IMR-90 (cell line): Measurements from ENCODE around the gene ERVW-1. TPM values are rescaled to one million over a fixed set of nuclear protein-coding genes. Genes with fewer than 3 reads are reported as not detected.

Experiments
- ATAC-seq: fragments of 200-7000 bp; cut with Tn5 transposase; 2 replicates; pipeline ENCODE4 v1.9.1; 2020; ENCODE audit warnings: low read depth, mild to moderate bottlenecking, moderate library complexity
- BruUV-seq: library from RNA; stranded (reverse); fragments of 400-500 nt; replicated peaks from 2 replicates; lab custom pipeline; 2021; lab: Mats Ljungman, UMichigan
- CTCF ChIA-PET: fragments of 300-600 bp; formaldehyde crosslinking; extraction: SDS; loops from one replicate; lab custom pipeline; 2021; ENCODE audit warnings: antibody characterized with exemption; lab: Yijun Ruan, JAX
- POLR2A ChIA-PET: fragments of 300-600 bp; sonication (Branson Sonifier 250); formaldehyde crosslinking; loops from one replicate; lab custom pipeline; 2022; ENCODE audit warnings: antibody characterized with exemption; ENCODE audit not compliant: unreplicated experiment; lab: Charles Lee
- DNase-seq: peaks from one replicate; pipeline ENCODE4 v3.0.0; 2013
- H2AFZ ChIP-seq: replicated peaks from 2 replicates; pipeline ENCODE3; 2013; ENCODE audit warnings: low read length, mild to moderate bottlenecking; ENCODE audit not compliant: poor library complexity
- H2AK5ac ChIP-seq: 2 replicates; pipeline ENCODE4 v1.6.1; 2013; ENCODE audit warnings: low read depth, low read length, inconsistent platforms
- H2AK9ac ChIP-seq: replicated peaks from 2 replicates; pipeline ENCODE3; 2013; ENCODE audit warnings: mild to moderate bottlenecking, low read depth, low read length, moderate library complexity; ENCODE audit not compliant: poor library complexity
- H2BK120ac ChIP-seq: 2 replicates; pipeline ENCODE4 v1.6.1; 2013; ENCODE audit warnings: low read depth, low read length, inconsistent platforms
- H2BK15ac ChIP-seq: 3 replicates; pipeline ENCODE4 v1.6.1; 2013; ENCODE audit warnings: low read depth, low read length, inconsistent platforms
- H2BK20ac ChIP-seq: 2 replicates; pipeline ENCODE4 v1.6.1; 2013; ENCODE audit warnings: low read depth, mild to moderate bottlenecking, inconsistent platforms, low read length, moderate library complexity
- H2BK5ac ChIP-seq: 2 replicates; pipeline ENCODE4 v1.6.1; 2013; ENCODE audit warnings: mild to moderate bottlenecking, low read depth, low read length, inconsistent platforms; ENCODE audit not compliant: poor library complexity, severe bottlenecking
- H3K14ac ChIP-seq: replicated peaks from 2 replicates; pipeline ENCODE4 v1.6.1; 2013; ENCODE audit warnings: low read depth, low read length, inconsistent platforms
- H3K18ac ChIP-seq: 2 replicates; pipeline ENCODE4 v1.6.1; 2013; ENCODE audit warnings: low read depth, low read length, control low read depth
- H3K23ac ChIP-seq: 2 replicates; pipeline ENCODE4 v1.6.1; 2013; ENCODE audit warnings: low read depth, low read length, inconsistent platforms
- H3K27ac ChIP-seq: 2 replicates; pipeline ENCODE4 v1.5.1; 2013; ENCODE audit warnings: mild to moderate bottlenecking, control low read depth, low read length; ENCODE audit not compliant: insufficient read depth
- H3K27me3 ChIP-seq: 2 replicates; pipeline ENCODE4 v1.6.1; 2013; ENCODE audit warnings: low read length; ENCODE audit not compliant: control insufficient read depth, insufficient read depth
- H3K36me3 ChIP-seq: 2 replicates; pipeline ENCODE4 v1.6.1; 2013; ENCODE audit warnings: low read length, mixed read lengths; ENCODE audit not compliant: control insufficient read depth, insufficient read depth
- H3K4ac ChIP-seq: 2 replicates; pipeline ENCODE4 v1.6.1; 2013; ENCODE audit warnings: low read depth, low read length, inconsistent platforms
- H3K4me1 ChIP-seq: 2 replicates; pipeline ENCODE4 v1.6.1; 2013; ENCODE audit warnings: low read length, mixed read lengths; ENCODE audit not compliant: control insufficient read depth, insufficient read depth
- H3K4me2 ChIP-seq: 2 replicates; pipeline ENCODE4 v1.6.1; 2013; ENCODE audit warnings: low read depth, mild to moderate bottlenecking, control low read depth, low read length, moderate library complexity
- H3K4me3 ChIP-seq: 2 replicates; pipeline ENCODE4 v1.5.1; 2013; ENCODE audit warnings: low read depth, mild to moderate bottlenecking, control low read depth, low read length, moderate library complexity; ENCODE audit not compliant: insufficient read depth
- H3K56ac ChIP-seq: 2 replicates; pipeline ENCODE4 v1.6.1; 2013; ENCODE audit warnings: low read length, inconsistent platforms; ENCODE audit not compliant: insufficient read depth; ENCODE audit errors: extremely low read depth
- H3K79me1 ChIP-seq, 2 experiments: 2 replicates each; pipeline ENCODE4 v1.6.1; 2013; ENCODE audit warnings: low read length in 2 of 2, inconsistent platforms in 1 of 2, low read depth in 1 of 2
- H3K9ac ChIP-seq: 2 replicates; pipeline ENCODE4 v1.6.1; 2013; ENCODE audit warnings: low read depth, low read length, control low read depth
- H3K9me1 ChIP-seq: 2 replicates; pipeline ENCODE4 v1.6.1; 2013; ENCODE audit warnings: low read length, inconsistent platforms; ENCODE audit not compliant: insufficient read depth
- H3K9me3 ChIP-seq: 2 replicates; pipeline ENCODE4 v1.6.1; 2013; ENCODE audit warnings: low read length; ENCODE audit not compliant: control insufficient read depth, insufficient read depth
- H4K20me1 ChIP-seq: 2 replicates; pipeline ENCODE4 v1.6.1; 2013; ENCODE audit warnings: low read length, inconsistent platforms; ENCODE audit not compliant: insufficient read depth
- H4K5ac ChIP-seq: 2 replicates; pipeline ENCODE4 v1.6.1; 2013; ENCODE audit warnings: mild to moderate bottlenecking, low read depth, low read length, control low read depth
- H4K8ac ChIP-seq, 2 experiments: 2 replicates each; pipeline ENCODE4 v1.6.1; 2013; ENCODE audit warnings: low read depth in 2 of 2, low read length in 2 of 2, control low read depth in 1 of 2, inconsistent platforms in 1 of 2
- H4K91ac ChIP-seq: 2 replicates; pipeline ENCODE4 v1.6.1; 2013; ENCODE audit warnings: low read depth, low read length, inconsistent platforms; ENCODE audit not compliant: insufficient read depth
- BHLHE40 ChIP-seq: fragments of 150-350 bp; IDR thresholded peaks from 2 replicates; pipeline ENCODE4 v1.6.1; 2016; ENCODE audit warnings: mild to moderate bottlenecking, low read depth, low read length
- CEBPB ChIP-seq: IDR thresholded peaks from 2 replicates; pipeline ENCODE4 v1.6.1; 2012; ENCODE audit warnings: low read depth, low read length, improper control_type of control experiment
- CHD1 ChIP-seq: IDR thresholded peaks from 2 replicates; pipeline ENCODE4 v1.6.1; 2012; ENCODE audit warnings: low read depth, low read length, improper control_type of control experiment
- FOS ChIP-seq: fragments of 150-350 bp; IDR thresholded peaks from 2 replicates; pipeline ENCODE4 v1.6.1; 2016; ENCODE audit warnings: low read depth, low read length
- MAFK ChIP-seq: IDR thresholded peaks from 2 replicates; pipeline ENCODE4 v1.6.1; 2012; ENCODE audit warnings: low read depth, low read length, improper control_type of control experiment
- MAZ ChIP-seq: IDR thresholded peaks from 2 replicates; pipeline ENCODE4 v1.6.1; 2012; ENCODE audit warnings: low read depth, mild to moderate bottlenecking, low read length, improper control_type of control experiment, moderate library complexity, borderline replicate concordance
- MXI1 ChIP-seq: IDR thresholded peaks from 2 replicates; pipeline ENCODE4 v1.6.1; 2012; ENCODE audit warnings: low read depth, mild to moderate bottlenecking, low read length, moderate library complexity, borderline replicate concordance
- NFE2L2 ChIP-seq: fragments of 150-350 bp; IDR thresholded peaks from 2 replicates; pipeline ENCODE4 v1.6.1; 2016; ENCODE audit warnings: low read depth, mild to moderate bottlenecking, low read length
- POLR2A ChIP-seq: IDR thresholded peaks from 2 replicates; pipeline ENCODE4 v1.6.1; 2012; ENCODE audit warnings: mild to moderate bottlenecking, low read depth, low read length
- RAD21 ChIP-seq: IDR thresholded peaks from 2 replicates; pipeline ENCODE4 v1.6.1; 2012; ENCODE audit warnings: low read length, improper control_type of control experiment
- RCOR1 ChIP-seq: IDR thresholded peaks from 2 replicates; pipeline ENCODE4 v1.6.1; 2012; ENCODE audit warnings: mild to moderate bottlenecking, low read length, improper control_type of control experiment; ENCODE audit not compliant: insufficient replicate concordance
- RFX5 ChIP-seq: IDR thresholded peaks from 2 replicates; pipeline ENCODE4 v1.8.0; 2012; ENCODE audit warnings: low read depth, mild to moderate bottlenecking, low read length, moderate library complexity
- SMC3 ChIP-seq: fragments of 150-350 bp; IDR thresholded peaks from 2 replicates; pipeline ENCODE4 v1.6.1; 2016; ENCODE audit warnings: low read depth, mild to moderate bottlenecking, antibody characterized with exemption, low read length, moderate library complexity
- WGBS, 2 experiments: methylation state at CpG; one replicate each; pipeline versions ENCODE4 v1.1.5 to v1.1.7; 2013; ENCODE audit warnings: missing lambda C conversion rate in 2 of 2; ENCODE audit not compliant: insufficient read length in 1 of 2; ENCODE audit errors: extremely low coverage in 2 of 2; 5-methylcytosine and 5-hydroxymethylcytosine counted together
- dilution Hi-C: fragments of 300-500 bp; cut with HindIII; formaldehyde crosslinking; loops from one replicate; pipeline ENCODE4 v1.14.3; 2018; ENCODE audit warnings: low sequenced_read_pairs; ENCODE audit not compliant: unreplicated experiment
- in situ Hi-C: fragments of 300-500 bp; cut with MboI; formaldehyde crosslinking; loops from 3 replicates; pipeline ENCODE4 v1.14.3; 2019; ENCODE audit warnings: low sequenced_read_pairs, inconsistent platforms, mixed read lengths
- intact Hi-C: fragments of 100-400 bp; cut with micrococcal nuclease; formaldehyde crosslinking; loops from 2 replicates; pipeline ENCODE4 v1.10.0; 2022
- polyA plus RNA-seq, 3 experiments: library from polyadenylated mRNA; depleted of rRNA; stranded (reverse); fragments of >200 nt; gene quantifications; 2 replicates each; pipeline ENCODE4 v1.2.3, GENCODE V29; 2012; ENCODE audit warnings: low replicate concordance in 1 of 3
- total RNA-seq: library from RNA; depleted of rRNA; stranded (reverse); fragments of >200 nt; gene quantifications from 2 replicates; pipeline ENCODE4 v1.2.3, GENCODE V29; 2012
- TF ChIP-seq, protein P1 (sequence below): conservative IDR thresholded peaks from 2 replicates; pipeline ENCODE4 v1.5.1; 2012; ENCODE audit warnings: mild to moderate bottlenecking, low read depth, low read length, improper control_type of control experiment
- TF ChIP-seq, protein P2 (sequence below): fragments of 150-350 bp; IDR thresholded peaks from 2 replicates; pipeline ENCODE4 v1.6.1; 2016; ENCODE audit warnings: low read depth, mild to moderate bottlenecking, low read length, moderate library complexity, borderline replicate concordance
- TF ChIP-seq, protein P3 (sequence below): fragments of 150-350 bp; IDR thresholded peaks from 2 replicates; pipeline ENCODE4 v1.6.1; 2017; ENCODE audit warnings: mild to moderate bottlenecking, antibody characterized with exemption, low read length, low read depth

Gene ERVW-1
- total and polyA plus RNA-seq, 2 of the 4 experiments (the other 2 are of a cell fraction): not detected

DNA sequence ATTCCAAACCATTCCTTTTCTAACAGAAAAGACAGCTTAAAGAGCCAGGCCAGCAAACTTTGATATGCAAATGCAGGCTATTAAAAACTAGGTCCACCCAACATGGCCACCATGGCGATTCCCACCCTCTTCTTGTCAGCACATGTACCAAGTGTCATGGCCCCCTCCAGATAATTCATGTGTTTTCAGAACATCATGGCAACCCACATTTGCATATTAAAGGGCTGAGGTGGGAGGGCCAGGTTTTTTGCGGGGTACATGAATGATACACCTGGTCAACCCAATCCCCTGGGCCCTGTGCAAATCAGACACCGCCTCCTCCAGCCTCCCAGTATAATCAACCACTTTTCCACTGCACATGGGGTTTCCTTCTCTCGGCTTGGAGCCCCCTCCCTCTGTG lies 965 bp upstream of the ERVW-1 start:
- Histone ChIP-seq H3K4ac (no peak overlapping the region), H4K8ac (no peak overlapping the region), H3K9ac (no peak overlapping the region), H2BK15ac (no peak overlapping the region), H2AK5ac (no peak overlapping the region), H3K27me3 (no peaks in the 10 kb centered on the region), H3K56ac (no peak overlapping the region), H3K4me2 (no peak overlapping the region), H3K14ac (no peak overlapping the region), H3K9me1 (no peaks in the 10 kb centered on the region), H2AFZ (no peak overlapping the region), H2BK20ac (no peak overlapping the region), H3K23ac (no peak overlapping the region), H2BK5ac (no peak overlapping the region), H3K4me3 (no peak overlapping the region), H3K36me3 (no peaks in the 10 kb centered on the region), H3K18ac (no peak overlapping the region), H2AK9ac (no peak overlapping the region), H3K9me3 (no peaks in the 10 kb centered on the region), H4K5ac (no peak overlapping the region), H3K27ac (no peak overlapping the region), H4K91ac (no peak overlapping the region), H3K4me1 (no peaks in the 10 kb centered on the region), H2BK120ac (no peak overlapping the region), H4K20me1 (no peaks in the 10 kb centered on the region), H3K79me1 (no peaks in the 10 kb centered on the region)
- no TSS peak for BruUV-seq
- ATAC-seq (no peak), DNase-seq (no peak)
- intact Hi-C loops: no loop called here
- WGBS, 2 experiments: no CpG with 5 or more reads among the region's 4 CpGs
- TF ChIP-seq MAZ (no peak), POLR2A (no peak), SMC3 (no peak), RCOR1 (no peak), CEBPB (no peak), RAD21 (no peak), FOS (no peak), NFE2L2 (no peak), MAFK (no peak), MXI1 (no peak), RFX5 (no peak), CHD1 (no peak), BHLHE40 (no peak)
- TF ChIP-seq, protein P1, sequence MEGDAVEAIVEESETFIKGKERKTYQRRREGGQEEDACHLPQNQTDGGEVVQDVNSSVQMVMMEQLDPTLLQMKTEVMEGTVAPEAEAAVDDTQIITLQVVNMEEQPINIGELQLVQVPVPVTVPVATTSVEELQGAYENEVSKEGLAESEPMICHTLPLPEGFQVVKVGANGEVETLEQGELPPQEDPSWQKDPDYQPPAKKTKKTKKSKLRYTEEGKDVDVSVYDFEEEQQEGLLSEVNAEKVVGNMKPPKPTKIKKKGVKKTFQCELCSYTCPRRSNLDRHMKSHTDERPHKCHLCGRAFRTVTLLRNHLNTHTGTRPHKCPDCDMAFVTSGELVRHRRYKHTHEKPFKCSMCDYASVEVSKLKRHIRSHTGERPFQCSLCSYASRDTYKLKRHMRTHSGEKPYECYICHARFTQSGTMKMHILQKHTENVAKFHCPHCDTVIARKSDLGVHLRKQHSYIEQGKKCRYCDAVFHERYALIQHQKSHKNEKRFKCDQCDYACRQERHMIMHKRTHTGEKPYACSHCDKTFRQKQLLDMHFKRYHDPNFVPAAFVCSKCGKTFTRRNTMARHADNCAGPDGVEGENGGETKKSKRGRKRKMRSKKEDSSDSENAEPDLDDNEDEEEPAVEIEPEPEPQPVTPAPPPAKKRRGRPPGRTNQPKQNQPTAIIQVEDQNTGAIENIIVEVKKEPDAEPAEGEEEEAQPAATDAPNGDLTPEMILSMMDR: no peak
- TF ChIP-seq, protein P2, sequence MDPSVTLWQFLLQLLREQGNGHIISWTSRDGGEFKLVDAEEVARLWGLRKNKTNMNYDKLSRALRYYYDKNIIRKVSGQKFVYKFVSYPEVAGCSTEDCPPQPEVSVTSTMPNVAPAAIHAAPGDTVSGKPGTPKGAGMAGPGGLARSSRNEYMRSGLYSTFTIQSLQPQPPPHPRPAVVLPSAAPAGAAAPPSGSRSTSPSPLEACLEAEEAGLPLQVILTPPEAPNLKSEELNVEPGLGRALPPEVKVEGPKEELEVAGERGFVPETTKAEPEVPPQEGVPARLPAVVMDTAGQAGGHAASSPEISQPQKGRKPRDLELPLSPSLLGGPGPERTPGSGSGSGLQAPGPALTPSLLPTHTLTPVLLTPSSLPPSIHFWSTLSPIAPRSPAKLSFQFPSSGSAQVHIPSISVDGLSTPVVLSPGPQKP: no peak
- TF ChIP-seq, protein P3, sequence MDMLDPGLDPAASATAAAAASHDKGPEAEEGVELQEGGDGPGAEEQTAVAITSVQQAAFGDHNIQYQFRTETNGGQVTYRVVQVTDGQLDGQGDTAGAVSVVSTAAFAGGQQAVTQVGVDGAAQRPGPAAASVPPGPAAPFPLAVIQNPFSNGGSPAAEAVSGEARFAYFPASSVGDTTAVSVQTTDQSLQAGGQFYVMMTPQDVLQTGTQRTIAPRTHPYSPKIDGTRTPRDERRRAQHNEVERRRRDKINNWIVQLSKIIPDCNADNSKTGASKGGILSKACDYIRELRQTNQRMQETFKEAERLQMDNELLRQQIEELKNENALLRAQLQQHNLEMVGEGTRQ: no peak
- ChIA-PET CTCF (no interaction called here), POLR2A (no interaction called here)
- dilution Hi-C loops: no loop called here
- in situ Hi-C loops: no loop called here
